ENCODE measurements around the gene MBD5.

The MBD5 gene

DNA sequence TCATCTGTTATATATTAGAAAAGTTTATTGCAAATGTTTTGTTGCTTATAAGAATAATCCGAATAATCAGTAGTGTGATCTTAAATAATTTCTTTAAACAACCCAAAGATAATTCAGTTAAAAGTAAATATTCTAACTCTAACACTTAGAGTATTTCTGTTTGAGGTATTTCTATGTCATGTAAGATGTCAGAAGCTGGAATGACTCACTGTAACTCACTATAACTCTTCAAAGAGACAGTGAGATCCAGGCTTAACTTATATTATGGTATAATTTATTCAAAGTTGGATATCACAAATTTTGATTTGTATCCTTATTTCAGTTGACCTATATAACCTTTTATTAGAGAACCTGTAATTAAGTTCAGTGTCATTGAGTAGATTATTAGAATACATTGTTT lies 6.9 kb downstream of the MBD5 start:
- H3K27ac ChIP-seq: no peak overlapping the region
- TF ChIP-seq CTCF (conservative IDR thresholded peaks at IDR 0.05) (no peak), ZFX (IDR thresholded peaks at IDR 0.05) (no peak)

DNA sequence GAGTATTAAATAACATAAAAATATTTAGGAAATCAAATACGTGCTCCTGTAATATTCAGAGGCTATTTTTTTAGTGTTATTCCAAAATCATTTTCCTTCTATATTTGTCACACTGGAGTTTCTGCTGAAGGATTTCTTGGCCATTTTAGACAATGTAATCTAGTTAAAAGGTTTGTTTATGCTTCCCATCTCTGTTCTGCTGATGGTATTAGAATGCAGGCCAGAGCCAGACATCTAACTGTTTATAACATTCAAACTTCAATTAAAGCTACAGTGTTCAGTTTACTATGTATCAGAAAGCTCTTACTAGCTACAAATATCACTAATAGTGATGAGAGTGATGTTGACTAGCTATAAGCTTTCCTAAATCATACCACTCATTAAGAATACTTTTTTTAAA lies 7.9 kb downstream of the MBD5 start:
- TF ChIP-seq ZFX (IDR thresholded peaks at IDR 0.05) (no peak), CTCF (conservative IDR thresholded peaks at IDR 0.05) (no peak)
- H3K27ac ChIP-seq: no peak overlapping the region

- TF ChIP-seq CTCF (conservative IDR thresholded peaks at IDR 0.05) (no peak), ZFX (IDR thresholded peaks at IDR 0.05) (no peak)
Measured at GRCh38 chr2:148031152-148031551, 10.3 kb downstream of the MBD5 start.

DNA sequence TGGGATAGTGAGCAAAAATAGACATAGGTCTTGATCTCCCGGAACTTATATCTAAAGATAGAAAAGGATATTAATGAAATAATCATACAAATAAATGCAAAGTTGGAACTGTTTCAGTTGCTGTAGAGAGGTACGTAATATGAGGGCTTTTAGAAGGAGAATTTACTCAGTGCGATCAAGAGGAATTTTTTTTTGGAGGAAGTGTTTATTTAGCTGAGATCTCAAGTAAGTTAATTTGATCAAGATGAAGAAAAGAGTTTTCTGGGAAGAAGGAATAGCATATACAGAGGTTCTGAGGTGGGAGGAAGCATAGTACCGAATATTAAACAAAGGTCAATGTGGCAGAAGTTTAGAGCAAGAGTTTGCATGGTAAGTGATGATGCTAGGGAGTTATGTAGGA lies 11.3 kb downstream of the MBD5 start:
- H3K27ac ChIP-seq: no peak overlapping the region
- TF ChIP-seq CTCF (conservative IDR thresholded peaks at IDR 0.05) (no peak), ZFX (IDR thresholded peaks at IDR 0.05) (no peak)

More at GRCh38 chr2:148031152-148031551, 10.3 kb downstream of the MBD5 start:
- H3K27ac ChIP-seq: no peak overlapping the region

DNA sequence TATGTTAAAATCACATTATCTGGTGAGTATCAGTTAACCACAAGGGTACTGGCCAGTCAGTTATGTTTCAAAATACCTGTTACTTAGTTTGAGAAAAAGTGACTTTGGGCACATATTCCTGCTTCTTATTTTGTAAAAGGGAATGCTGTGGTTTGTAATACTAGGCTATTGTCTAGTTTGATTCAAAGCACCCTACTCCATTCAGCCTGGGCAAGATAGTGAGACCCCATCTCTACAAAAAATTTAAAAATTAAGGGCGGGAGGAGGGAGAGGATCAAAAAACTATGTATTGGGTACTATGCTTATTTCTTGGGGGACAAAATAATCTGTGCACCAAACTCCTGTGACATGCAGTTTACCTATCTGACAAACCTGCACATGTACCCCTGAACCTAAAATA lies 18.9 kb downstream of the MBD5 start:
- no peak overlapping the region for H3K27ac ChIP-seq
- TF ChIP-seq ZFX (IDR thresholded peaks at IDR 0.05) (no peak), CTCF (conservative IDR thresholded peaks at IDR 0.05) (no peak)

DNA sequence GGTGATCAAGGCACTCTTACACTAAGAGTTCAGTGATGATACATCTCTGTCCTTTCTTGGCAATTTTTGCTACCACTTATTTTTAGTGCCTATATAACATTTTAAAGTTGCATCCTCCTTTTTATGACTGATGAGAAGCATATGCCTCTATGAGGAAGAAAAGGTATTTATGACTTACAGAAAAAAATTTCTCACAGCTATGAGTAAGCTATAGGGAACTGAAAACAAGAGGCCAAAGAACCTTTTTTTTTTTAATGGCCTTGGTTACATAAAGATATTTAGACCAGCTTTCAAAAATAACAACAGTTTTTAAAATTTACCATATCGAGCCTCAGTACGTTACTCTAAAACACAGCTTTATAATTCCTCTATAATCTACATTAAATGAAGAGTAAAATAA lies 21.3 kb downstream of the MBD5 start:
- H3K27ac ChIP-seq: no peak overlapping the region
- no peak for TF ChIP-seq ZFX (IDR thresholded peaks at IDR 0.05)

GRCh38 chr2:148044322-148044721 lies 23.4 kb downstream of the MBD5 start:
- TF ChIP-seq ZFX (IDR thresholded peaks at IDR 0.05): no peak
- no peak for TF ChIP-seq CTCF (conservative IDR thresholded peaks at IDR 0.05)
- H3K27ac ChIP-seq: no peak overlapping the region

- H3K27ac ChIP-seq: no peak overlapping the region
- no peak for TF ChIP-seq CTCF (conservative IDR thresholded peaks at IDR 0.05)
- TF ChIP-seq ZFX (IDR thresholded peaks at IDR 0.05): no peak
Measured at GRCh38 chr2:148046802-148047201, 25.9 kb downstream of the MBD5 start.
